ENCODE results near the gene CDK13. TPM values are rescaled to one million over a fixed set of nuclear protein-coding genes. Genes with fewer than 3 reads are reported as not detected.

The CDK13 gene
- total and polyA plus RNA-seq, 8 donors: 38.0 to 79.8 (median 72.4) TPM

GRCh38 chr7:40098810-40099209 lies 148.8 kb downstream of the CDK13 start:
- ATAC-seq (no peak), DNase-seq (no peak)
- no peak overlapping the region for H3K4me3 ChIP-seq

GRCh38 chr7:40099837-40100236 lies 149.8 kb downstream of the CDK13 start:
- ATAC-seq (no peak), DNase-seq (no peak)
- no peaks in the 10 kb centered on the region for H3K4me1 ChIP-seq
- no peaks in the 10 kb centered on the region for H3K27me3 ChIP-seq
- H3K27ac ChIP-seq: no peak overlapping the region
- intact Hi-C loops (cut with DNase I): no loop called here
- TF ChIP-seq CTCF (IDR thresholded peaks at IDR 0.05): no peak
- peaks cover 0 to 3% of the 10 kb centered on the region in 2 donors for H3K36me3 ChIP-seq
- no peaks in the 10 kb centered on the region for H3K9me3 ChIP-seq
- H3K4me3 ChIP-seq: no peak overlapping the region

More at GRCh38 chr7:40098810-40099209, 148.8 kb downstream of the CDK13 start:
- intact Hi-C loops (cut with DNase I): no loop called here
- no peaks in the 10 kb centered on the region for H3K4me1 ChIP-seq
- H3K36me3 ChIP-seq: peaks cover 0 to 14% of the 10 kb centered on the region in 2 donors
- H3K9me3 ChIP-seq: no peaks in the 10 kb centered on the region
- TF ChIP-seq CTCF (IDR thresholded peaks at IDR 0.05): no peak
- no peak overlapping the region for H3K27ac ChIP-seq
- no peaks in the 10 kb centered on the region for H3K27me3 ChIP-seq

GRCh38 chr7:40101201-40101600 lies 151.1 kb downstream of the CDK13 start:
- H3K9me3 ChIP-seq: no peaks in the 10 kb centered on the region
- H3K36me3 ChIP-seq: no peaks in the 10 kb centered on the region
- DNase-seq (no peak), ATAC-seq (no peak)
- no peaks in the 10 kb centered on the region for H3K4me1 ChIP-seq
- intact Hi-C loops (cut with DNase I): no loop called here
- no peak overlapping the region for H3K27ac ChIP-seq
- no peak overlapping the region for H3K4me3 ChIP-seq
- H3K27me3 ChIP-seq: no peaks in the 10 kb centered on the region
- TF ChIP-seq CTCF (IDR thresholded peaks at IDR 0.05): no peak

GRCh38 chr7:40102897-40103296 lies 152.8 kb downstream of the CDK13 start:
- no peak for TF ChIP-seq CTCF (IDR thresholded peaks at IDR 0.05)
- Histone ChIP-seq H3K9me3 (no peaks in the 10 kb centered on the region), H3K36me3 (peaks cover 0 to 6% of the 10 kb centered on the region in 2 donors), H3K27me3 (no peaks in the 10 kb centered on the region), H3K4me3 (no peak overlapping the region), H3K4me1 (no peaks in the 10 kb centered on the region), H3K27ac (no peak overlapping the region)
- no peak for DNase-seq
- no peak for ATAC-seq
- intact Hi-C loops (cut with DNase I): no loop called here

GRCh38 chr7:40105879-40106473 lies 155.9 kb downstream of the CDK13 start:
- DNase-seq: no peak
- intact Hi-C loops (cut with DNase I): no loop called here
- Histone ChIP-seq H3K4me3 (no peak overlapping the region), H3K9me3 (no peaks in the 10 kb centered on the region), H3K27me3 (no peaks in the 10 kb centered on the region), H3K4me1 (no peaks in the 10 kb centered on the region), H3K27ac (no peak overlapping the region), H3K36me3 (peaks cover 0 to 6% of the 10 kb centered on the region in 2 donors)
- TF ChIP-seq CTCF (IDR thresholded peaks at IDR 0.05): no peak
- no peak for ATAC-seq
